MM.1S (cell line): Measurements from ENCODE around the gene KIRREL2.

ENCODE experiments used
- EZH2 ChIP-seq: fragments of 300-600 bp; sonication (generic); optimal IDR thresholded peaks from 2 replicates; pipeline ENCODE3; 2017; ENCODE audit warnings: low read depth, mild to moderate bottlenecking, antibody characterized with exemption, low read length, mixed read lengths
- TF ChIP-seq, protein P1 (sequence below): fragments of 300-600 bp; sonication (generic); IDR thresholded peaks from 2 replicates; pipeline ENCODE4 v1.5.1; 2016; ENCODE audit warnings: antibody characterized with exemption, low read length, mixed read lengths

DNA sequence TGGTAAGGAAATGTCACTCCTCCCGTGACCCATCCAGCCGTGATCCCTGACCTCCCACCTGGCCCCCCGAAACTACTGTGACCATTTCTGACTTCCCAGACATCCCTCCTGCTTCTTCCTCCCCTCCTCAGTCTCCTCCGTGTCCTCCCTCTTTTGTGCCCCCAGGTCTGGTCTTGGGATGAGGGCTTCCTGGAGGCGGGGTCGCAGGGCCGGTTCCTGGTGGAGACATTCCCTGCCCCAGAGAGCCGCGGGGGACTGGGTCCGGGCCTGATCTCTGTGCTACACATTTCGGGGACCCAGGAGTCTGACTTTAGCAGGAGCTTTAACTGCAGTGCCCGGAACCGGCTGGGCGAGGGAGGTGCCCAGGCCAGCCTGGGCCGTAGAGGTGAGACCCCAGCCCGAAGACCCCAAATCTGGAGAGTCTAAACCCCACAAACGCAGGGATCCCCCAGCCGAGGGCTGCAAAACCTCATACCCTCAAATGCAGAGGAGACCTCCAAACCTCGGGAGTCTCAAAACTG, 5.0 kb downstream of the KIRREL2 start:
- TF ChIP-seq, protein P1, sequence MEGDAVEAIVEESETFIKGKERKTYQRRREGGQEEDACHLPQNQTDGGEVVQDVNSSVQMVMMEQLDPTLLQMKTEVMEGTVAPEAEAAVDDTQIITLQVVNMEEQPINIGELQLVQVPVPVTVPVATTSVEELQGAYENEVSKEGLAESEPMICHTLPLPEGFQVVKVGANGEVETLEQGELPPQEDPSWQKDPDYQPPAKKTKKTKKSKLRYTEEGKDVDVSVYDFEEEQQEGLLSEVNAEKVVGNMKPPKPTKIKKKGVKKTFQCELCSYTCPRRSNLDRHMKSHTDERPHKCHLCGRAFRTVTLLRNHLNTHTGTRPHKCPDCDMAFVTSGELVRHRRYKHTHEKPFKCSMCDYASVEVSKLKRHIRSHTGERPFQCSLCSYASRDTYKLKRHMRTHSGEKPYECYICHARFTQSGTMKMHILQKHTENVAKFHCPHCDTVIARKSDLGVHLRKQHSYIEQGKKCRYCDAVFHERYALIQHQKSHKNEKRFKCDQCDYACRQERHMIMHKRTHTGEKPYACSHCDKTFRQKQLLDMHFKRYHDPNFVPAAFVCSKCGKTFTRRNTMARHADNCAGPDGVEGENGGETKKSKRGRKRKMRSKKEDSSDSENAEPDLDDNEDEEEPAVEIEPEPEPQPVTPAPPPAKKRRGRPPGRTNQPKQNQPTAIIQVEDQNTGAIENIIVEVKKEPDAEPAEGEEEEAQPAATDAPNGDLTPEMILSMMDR, result no peak
- TF ChIP-seq EZH2, result no peak
